ENCODE data around the gene NEUROG1. TPM values are rescaled to one million over a fixed set of nuclear protein-coding genes. Genes with fewer than 3 reads are reported as not detected.

NEUROG1 gene
- total RNA-seq, 4 donors from 2014 or later: not detected

DNA sequence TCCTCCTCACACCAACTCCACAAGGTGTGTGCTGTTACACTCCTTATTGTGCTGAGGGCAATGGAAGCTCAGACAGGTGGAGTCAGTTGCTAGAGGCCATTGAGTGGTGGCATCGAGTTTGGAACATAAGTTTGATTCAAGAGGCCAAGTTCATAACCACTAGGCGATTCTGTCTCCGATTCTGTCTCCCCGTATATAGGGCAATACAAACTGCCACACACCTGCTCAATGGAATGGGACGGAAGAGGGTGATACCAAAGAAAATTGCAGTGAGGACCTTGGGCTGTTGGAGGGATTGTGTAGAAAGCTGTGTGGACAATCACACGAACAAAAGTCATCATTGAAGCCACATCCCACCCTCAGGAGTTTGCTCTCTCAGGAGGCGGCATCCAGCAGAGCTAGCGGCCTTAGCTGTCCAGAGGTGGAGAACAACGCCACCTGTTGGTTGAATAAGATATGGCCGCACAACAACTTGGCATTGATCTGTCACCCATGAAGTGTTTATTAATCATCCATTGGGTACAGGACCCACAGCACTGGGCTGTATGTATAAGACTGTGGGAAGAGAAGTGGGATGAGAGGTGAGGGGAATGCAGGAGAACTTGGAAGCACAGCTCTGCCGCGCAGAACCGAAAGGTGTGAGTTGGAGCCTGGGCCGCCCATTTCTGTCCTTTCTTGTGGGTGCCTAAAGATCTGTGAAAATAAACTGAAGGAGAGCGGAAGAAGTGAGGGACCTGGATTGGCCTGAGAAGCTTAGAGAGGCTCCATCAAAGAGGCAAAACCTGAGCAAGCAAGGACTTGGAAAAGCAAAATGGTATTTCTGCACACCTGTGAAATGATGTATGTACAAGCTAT, 16.1 kb upstream of the NEUROG1 start:
- TF ChIP-seq, protein P1, sequence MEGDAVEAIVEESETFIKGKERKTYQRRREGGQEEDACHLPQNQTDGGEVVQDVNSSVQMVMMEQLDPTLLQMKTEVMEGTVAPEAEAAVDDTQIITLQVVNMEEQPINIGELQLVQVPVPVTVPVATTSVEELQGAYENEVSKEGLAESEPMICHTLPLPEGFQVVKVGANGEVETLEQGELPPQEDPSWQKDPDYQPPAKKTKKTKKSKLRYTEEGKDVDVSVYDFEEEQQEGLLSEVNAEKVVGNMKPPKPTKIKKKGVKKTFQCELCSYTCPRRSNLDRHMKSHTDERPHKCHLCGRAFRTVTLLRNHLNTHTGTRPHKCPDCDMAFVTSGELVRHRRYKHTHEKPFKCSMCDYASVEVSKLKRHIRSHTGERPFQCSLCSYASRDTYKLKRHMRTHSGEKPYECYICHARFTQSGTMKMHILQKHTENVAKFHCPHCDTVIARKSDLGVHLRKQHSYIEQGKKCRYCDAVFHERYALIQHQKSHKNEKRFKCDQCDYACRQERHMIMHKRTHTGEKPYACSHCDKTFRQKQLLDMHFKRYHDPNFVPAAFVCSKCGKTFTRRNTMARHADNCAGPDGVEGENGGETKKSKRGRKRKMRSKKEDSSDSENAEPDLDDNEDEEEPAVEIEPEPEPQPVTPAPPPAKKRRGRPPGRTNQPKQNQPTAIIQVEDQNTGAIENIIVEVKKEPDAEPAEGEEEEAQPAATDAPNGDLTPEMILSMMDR (IDR thresholded peaks at IDR 0.05; ENCODE audit: low read depth): no peak

DNA sequence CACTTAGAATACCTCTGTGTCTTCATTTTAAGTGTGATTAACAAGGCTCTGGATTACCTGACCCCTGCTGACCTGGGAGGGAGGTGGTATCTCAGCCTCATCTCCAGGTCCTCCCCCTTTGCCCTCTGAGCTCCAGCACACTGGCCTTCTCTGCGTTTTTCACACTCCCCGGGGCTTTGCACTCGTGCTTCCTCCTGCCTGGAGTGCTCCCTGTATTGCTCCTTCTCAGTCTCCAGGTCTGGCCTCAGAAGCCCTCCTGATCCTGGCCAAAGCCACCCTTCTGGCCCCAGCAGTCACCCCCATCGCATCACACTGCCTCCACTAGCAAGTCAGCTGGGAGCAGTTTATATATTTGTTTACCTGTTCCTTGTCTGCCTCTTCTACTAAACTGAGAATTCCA, 13.6 kb upstream of the NEUROG1 start:
- TF ChIP-seq, protein P1 (IDR thresholded peaks at IDR 0.05; ENCODE audit: low read depth): no peak

DNA sequence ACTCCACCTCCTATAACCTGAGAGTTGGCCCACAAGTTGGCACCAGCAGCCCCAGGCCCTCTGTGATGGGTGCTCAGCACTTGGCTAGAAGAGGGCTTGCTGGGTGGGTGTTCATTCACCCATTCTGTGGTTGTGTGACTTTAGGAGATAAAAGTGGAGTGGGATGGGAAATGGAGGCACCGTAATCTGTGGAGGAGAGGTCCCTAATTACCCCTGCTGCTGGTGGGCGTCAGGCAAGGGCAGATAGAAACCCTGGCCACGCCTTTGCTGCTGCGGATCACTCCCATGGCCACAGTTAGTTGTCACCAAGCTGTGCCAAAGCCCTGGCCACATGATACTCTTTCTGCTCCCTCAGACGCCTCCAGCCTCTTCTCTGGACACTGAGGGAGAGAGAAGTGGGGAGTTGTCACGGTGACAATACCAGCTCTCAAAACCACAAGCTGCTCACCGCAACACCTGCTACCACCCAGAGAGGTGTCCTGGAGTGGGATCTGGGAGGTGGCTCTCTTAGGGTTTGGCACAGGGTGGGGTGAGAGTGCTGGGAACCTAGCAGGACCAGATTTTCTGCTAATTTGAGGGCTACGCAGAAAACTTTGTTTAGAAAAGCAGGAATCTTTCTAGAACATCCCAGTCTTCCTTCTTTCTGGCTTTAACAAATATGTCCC, 12.0 kb upstream of the NEUROG1 start:
- TF ChIP-seq, protein P1 (IDR thresholded peaks at IDR 0.05; ENCODE audit: low read depth): no peak

DNA sequence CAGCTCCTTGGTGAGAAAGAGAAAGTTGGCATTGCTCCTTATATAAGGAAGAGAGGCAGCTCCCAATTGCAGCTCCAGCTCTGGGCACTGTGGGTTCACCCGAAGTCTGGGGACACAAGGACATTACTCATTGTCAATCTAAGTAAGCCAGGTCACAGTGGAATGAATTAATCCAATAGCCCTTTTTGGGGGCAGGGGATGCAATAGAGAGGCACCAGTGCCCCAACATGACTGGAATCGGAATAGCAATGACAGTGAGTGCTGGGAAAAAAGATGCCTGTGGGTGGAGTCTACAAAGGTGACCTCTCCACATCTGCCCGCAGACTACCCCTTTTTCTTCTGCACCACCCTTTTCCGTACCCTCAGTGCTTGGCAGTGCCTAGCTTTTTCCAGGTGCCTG, 11.1 kb upstream of the NEUROG1 start:
- TF ChIP-seq, protein P1 (IDR thresholded peaks at IDR 0.05; ENCODE audit: low read depth): no peak

DNA sequence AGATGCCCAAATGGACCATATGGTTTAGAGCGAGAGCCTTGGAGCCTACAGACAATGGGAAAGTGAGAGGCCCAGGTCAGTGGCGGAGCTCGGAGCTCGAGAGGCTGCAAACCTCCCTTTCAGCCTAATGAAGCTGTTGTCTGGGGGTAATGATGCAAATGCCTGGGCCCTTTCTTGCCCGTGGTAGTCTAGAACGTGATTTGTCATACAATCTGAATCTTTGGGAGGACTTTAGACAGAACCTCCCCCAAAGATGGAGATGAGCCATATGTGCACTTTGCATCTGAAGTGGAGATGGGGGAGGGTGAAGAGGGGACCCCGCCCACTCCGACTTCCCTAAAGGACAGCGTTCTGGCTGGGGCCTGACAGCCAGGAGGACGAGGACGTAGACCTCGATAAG, 10.3 kb upstream of the NEUROG1 start:
- TF ChIP-seq, protein P1 (IDR thresholded peaks at IDR 0.05; ENCODE audit: low read depth): no peak

DNA sequence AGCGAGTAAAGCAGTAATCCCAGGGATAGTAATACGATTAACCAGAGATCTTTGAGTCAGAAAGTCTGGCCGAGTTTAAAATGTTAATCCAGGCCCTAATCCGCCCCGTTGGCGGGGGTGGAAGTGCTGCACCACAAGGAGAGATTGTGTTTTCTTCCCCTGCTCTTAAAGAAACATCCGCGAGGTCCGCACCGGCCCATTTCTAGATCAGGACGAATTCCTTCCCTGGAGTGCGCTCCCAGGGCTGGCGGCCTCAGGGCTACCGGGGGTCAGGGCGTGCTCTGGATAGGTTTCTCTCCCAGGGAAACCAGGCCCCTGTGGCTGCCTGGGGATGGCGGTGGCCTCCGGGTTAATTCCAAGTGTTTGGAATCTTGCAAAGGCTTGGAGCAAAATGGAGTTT, 9.3 kb upstream of the NEUROG1 start:
- TF ChIP-seq, protein P1 (IDR thresholded peaks at IDR 0.05; ENCODE audit: low read depth): no peak

DNA sequence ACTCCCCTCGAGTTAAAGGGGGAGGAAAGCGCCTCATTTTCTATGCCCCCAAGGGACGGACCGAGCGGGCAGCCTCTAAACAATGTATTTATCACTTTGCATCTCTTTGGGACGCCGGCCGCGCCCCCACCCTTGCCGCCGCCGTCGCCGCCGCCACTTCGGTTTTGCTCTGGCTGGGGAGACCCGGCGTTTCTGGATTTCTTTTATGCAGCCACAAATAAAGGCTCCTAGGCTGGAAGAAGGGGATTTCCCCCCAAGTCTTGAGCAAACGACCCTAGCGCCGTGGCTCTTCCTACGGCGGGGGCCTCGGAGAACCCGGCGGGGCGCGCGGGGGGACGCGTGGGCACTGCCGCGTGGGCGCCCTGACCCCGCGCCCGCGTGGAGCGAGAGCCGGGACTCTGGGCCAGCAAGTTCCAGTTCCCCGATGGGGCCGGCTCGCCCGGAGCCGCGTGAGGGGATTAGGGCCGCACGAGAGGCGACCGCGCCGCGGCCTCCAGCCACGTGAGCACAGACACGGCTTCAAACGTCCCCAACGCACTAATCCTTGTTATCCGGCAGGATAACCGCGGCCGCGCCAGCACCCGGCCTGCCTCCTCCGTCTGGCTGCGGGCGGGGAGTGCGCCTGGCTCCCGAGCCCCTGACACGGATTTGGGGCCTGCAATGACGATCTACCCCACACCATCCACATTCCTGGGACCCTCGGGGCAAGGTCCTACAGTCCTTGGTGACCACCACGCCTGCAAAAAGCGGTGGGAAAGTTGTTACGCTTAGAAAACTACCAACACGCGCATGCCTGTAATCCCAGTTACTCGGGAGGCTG, 7.9 kb upstream of the NEUROG1 start:
- TF ChIP-seq, protein P1 (IDR thresholded peaks at IDR 0.05; ENCODE audit: low read depth): no peak
